ENCODE results near the gene XPC. TPM values are rescaled to one million over a fixed set of nuclear protein-coding genes. Genes with fewer than 3 reads are reported as not detected.
A peak's percentile ranks its signal among the peaks of the same experiment; 100 is the strongest.

The XPC gene
- total RNA-seq, 1 experiment from 2014 or later, result 15.1 TPM

- TF ChIP-seq TCF7L2 (IDR thresholded peaks at IDR 0.05; ENCODE audit: low read depth, low read length) (peak; percentile 84), POLR2AphosphoS5 (IDR thresholded peaks at IDR 0.05; ENCODE audit: low read depth, low read length) (0 out of 2 replicates have a peak, but pooled peaks have one; percentile 29), CTCF (IDR thresholded peaks at IDR 0.05) (no peak), REST (IDR thresholded peaks at IDR 0.05; ENCODE audit: insufficient read depth in 1 of 2, low read depth in 2 of 2, low read length in 1 of 2) (no peak), SIN3A (IDR thresholded peaks at IDR 0.05; ENCODE audit: borderline replicate concordance, insufficient read depth, low read depth, low read length) (no peak)
- Histone ChIP-seq H3K27me3 (ENCODE audit: control insufficient read depth, insufficient read depth, low read length) (no peaks in the 10 kb centered on the region), H3K27ac (ENCODE audit: low read length) (peak overlapping the region; percentile 44), H3K36me3 (ENCODE audit: control insufficient read depth, insufficient read depth, low read length) (no peaks in the 10 kb centered on the region; the same call in 1 of the 2 replicates), H3K4me3 (ENCODE audit: low read depth in 2 of 2, low read length in 2 of 2) (peak overlapping the region in 1 of 2 experiments; percentile 1; a peak in 1 of 4 replicates), H3K4me1 (ENCODE audit: control insufficient read depth, insufficient read depth, low read length) (peaks cover 27% of the 10 kb centered on the region), H3K9me3 (ENCODE audit: control insufficient read depth, insufficient read depth, low read depth, low read length) (no peaks in the 10 kb centered on the region)
- ATAC-seq, result peak; percentile 88
- POLR2A ChIA-PET, result interaction anchor here (0.7 to 1.4 kb wide), 2 partner anchors 34 to 1213 kb away, joined by 3 to 4 read pairs; partner anchors contain the start of genes LSM3 and XPC
- CTCF ChIA-PET, result no interaction called here
- intact Hi-C loops (cut with micrococcal nuclease; ENCODE audit: unreplicated experiment) (no loop called here), in situ Hi-C loops (cut with HindIII; ENCODE audit: low pct_unique_long_range_greater_than_20kb, low sequenced_read_pairs) (no loop called here)
- no TSS peak for BruUV-seq (replicated peaks)
- peak; percentile 52 for DNase-seq (ENCODE audit: low read depth, low spot score)
These were observed 33.9 kb downstream of the XPC start for GRCh38 chr3:14144423-14145075.

- Histone ChIP-seq H3K9me3 (ENCODE audit: control insufficient read depth, insufficient read depth, low read depth, low read length) (no peaks in the 10 kb centered on the region), H3K27ac (ENCODE audit: low read length) (peak overlapping the region; percentile 29), H3K4me3 (ENCODE audit: low read depth in 2 of 2, low read length in 2 of 2) (no peak overlapping the region), H3K27me3 (ENCODE audit: control insufficient read depth, insufficient read depth, low read length) (no peaks in the 10 kb centered on the region), H3K36me3 (ENCODE audit: control insufficient read depth, insufficient read depth, low read length) (no peaks in the 10 kb centered on the region; the same call in 1 of the 2 replicates), H3K4me1 (ENCODE audit: control insufficient read depth, insufficient read depth, low read length) (peaks cover 27% of the 10 kb centered on the region)
- DNase-seq (ENCODE audit: low read depth, low spot score) (no peak), ATAC-seq (peak; percentile 42; the same call in 1 of the 2 replicates)
- in situ Hi-C loops (cut with HindIII; ENCODE audit: low pct_unique_long_range_greater_than_20kb, low sequenced_read_pairs), result no loop called here
- intact Hi-C loops (cut with micrococcal nuclease; ENCODE audit: unreplicated experiment), result no loop called here
- ChIA-PET POLR2A (no interaction called here), CTCF (no interaction called here)
- no TSS peak for BruUV-seq (replicated peaks)
- TF ChIP-seq POLR2AphosphoS5 (IDR thresholded peaks at IDR 0.05; ENCODE audit: low read depth, low read length) (0 out of 2 replicates have a peak, but pooled peaks have one; percentile 3), REST (IDR thresholded peaks at IDR 0.05; ENCODE audit: insufficient read depth in 1 of 2, low read depth in 2 of 2, low read length in 1 of 2) (no peak)
These were observed 34.9 kb downstream of the XPC start for GRCh38 chr3:14143271-14144225.
